NB4 (cell line): ENCODE results near the gene CAMP.

Source experiments
- CTCF ChIP-seq: IDR thresholded peaks from one replicate; pipeline ENCODE4 v1.5.1; 2012; ENCODE audit warnings: low read depth, low read length
- MAX ChIP-seq: IDR thresholded peaks from 2 replicates; pipeline ENCODE4 v1.6.1; 2011; ENCODE audit warnings: low read depth, low read length
- MYC ChIP-seq: IDR thresholded peaks from 2 replicates; pipeline ENCODE4 v1.6.1; 2011; ENCODE audit warnings: low read depth, low read length
- POLR2A ChIP-seq: IDR thresholded peaks from 2 replicates; pipeline ENCODE4 v1.6.1; 2011; ENCODE audit warnings: mild to moderate bottlenecking; ENCODE audit not compliant: insufficient read length; ENCODE audit errors: extremely low read depth

GRCh38 chr3:48243886-48244285 is 20.6 kb downstream of the CAMP start:
- no peak for TF ChIP-seq CTCF
- no peak for TF ChIP-seq POLR2A
- no peak for TF ChIP-seq MAX
- no peak for TF ChIP-seq MYC
